Spleen (tissue), 7 donors: ENCODE measurements around the gene IL20.

Source experiments
- CTCF ChIP-seq, 11 experiments: fragments of 200-600 bp in 7 of 11; fragments of 450-650 bp in 4 of 11; sonication (generic) in 4 of 11; IDR thresholded peaks in 8 of 11; conservative IDR thresholded peaks in 3 of 11; 1 replicate in 7 of 11; 2 replicates in 4 of 11; pipeline versions ENCODE4 v1.4.0 to v1.8.0; 2016 to 2021; ENCODE audit warnings: antibody characterized with exemption in 11 of 11, inconsistent platforms in 4 of 11, mild to moderate bottlenecking in 1 of 11
- POLR2AphosphoS5 ChIP-seq, 3 donors: sonication (generic); formaldehyde crosslinking; IDR thresholded peaks; one replicate each; pipeline ENCODE4 v1.5.1; 2017; ENCODE audit warnings: antibody characterized with exemption in 3 of 3
- donor health status: DM: no; HTN: no; CAD: no; lungs with moderate emphysema.
- donor health status: DM: no; HTN: no; CAD: no.
- donor health status: DM: no; HTN: no; CAD: no.

- TF ChIP-seq CTCF (IDR thresholded peaks at IDR 0.05 in 8 of 11, conservative IDR thresholded peaks at IDR 0.05 in 3 of 11) (no peak), POLR2AphosphoS5 (IDR thresholded peaks at IDR 0.05) (no peak)
Observed at GRCh38 chr1:206868264-206868663, 2.8 kb downstream of the IL20 start.
